HG02571 (cell line): ENCODE results near the gene ZNF529.
"Not testable (repeated sequence)": the region's sequence is repeated elsewhere in the genome, so short reads cannot be mapped to it uniquely, and the experiment has no call there.

Experiments used
- ATAC-seq: cut with Tn5 transposase; IDR thresholded peaks from one replicate; pipeline ENCODE4 v1.9.1; 2021; ENCODE audit warnings: mild to moderate bottlenecking, moderate library complexity; ENCODE audit not compliant: unreplicated experiment

The ZNF529 gene

DNA sequence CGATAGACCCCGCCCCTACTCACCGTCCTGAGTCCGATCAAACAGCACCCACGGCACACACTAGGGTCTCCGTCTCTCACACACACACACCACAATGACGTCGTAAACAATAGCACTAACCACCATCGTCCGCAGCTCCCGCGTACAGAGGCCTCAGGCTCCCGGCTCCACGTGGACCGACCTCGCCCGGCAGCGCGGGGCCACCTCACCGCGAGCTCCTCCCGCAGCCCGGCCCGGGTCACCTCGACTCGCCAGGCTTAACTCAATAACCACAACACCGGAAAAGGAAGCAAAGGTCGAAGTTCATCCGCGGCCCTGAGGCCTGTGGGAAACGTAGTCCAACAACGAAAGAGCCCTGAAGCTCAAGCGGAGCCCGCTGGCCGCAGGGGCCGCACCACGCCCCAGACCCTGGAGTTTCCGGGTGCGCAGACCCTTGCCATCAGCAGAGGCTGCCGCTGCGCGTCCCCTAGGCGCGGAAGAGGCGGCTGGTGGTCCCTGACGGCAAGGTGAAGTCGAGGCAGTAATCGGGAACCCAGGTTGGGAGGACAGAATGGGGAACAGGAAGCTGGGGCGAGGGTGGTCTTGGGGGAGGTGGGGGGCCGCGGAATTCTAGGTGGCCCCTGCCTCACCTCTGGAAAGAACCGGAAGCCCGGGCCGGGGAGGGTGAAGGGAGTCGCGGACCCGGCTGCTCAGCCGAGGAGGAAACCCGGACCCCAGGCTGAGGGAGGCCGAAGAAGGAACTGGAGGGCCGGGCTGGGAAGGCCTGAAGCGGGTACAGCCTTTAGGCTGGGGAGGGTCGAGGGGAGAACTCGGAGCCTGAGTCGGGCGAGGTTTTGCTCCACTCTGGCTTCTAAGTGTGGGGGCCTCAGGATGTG lies at the start of gene ZNF529:
Gene ZNF529, minus strand, starts transcription at position 273 of the 875 bp plus-strand sequence. CDS start 946 bp downstream, outside the sequence.
- peak; percentile 86 for ATAC-seq

DNA sequence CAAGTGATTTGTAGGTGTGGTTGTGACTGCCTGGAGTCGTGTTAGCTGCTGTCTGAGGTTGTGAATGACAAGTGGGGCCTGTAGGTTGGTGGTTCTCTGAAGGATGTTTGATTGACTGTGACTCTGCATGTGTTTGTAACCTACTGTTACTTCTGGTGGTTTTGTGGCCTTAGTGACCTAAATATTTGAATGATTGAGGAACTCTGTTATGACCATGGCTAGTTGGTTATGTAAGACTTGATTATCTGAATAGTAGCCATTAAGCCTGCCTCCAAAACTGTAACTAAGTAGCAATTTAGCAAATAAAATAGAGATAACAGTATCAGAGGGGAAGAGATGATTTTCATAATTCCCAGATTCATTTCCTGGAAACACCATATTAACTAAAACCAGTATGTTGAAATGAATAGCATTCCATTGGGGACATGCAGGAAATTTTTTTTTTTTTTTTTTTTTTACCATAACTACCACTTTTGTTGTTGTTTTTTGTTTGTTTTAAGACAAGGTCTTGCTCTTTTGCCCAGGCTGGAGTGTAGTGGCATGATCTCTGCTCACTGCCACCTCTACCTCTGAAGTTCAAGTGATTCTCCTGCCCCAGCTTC lies 32.9 kb upstream of the ZNF529 start:
- ATAC-seq, result no peak

DNA sequence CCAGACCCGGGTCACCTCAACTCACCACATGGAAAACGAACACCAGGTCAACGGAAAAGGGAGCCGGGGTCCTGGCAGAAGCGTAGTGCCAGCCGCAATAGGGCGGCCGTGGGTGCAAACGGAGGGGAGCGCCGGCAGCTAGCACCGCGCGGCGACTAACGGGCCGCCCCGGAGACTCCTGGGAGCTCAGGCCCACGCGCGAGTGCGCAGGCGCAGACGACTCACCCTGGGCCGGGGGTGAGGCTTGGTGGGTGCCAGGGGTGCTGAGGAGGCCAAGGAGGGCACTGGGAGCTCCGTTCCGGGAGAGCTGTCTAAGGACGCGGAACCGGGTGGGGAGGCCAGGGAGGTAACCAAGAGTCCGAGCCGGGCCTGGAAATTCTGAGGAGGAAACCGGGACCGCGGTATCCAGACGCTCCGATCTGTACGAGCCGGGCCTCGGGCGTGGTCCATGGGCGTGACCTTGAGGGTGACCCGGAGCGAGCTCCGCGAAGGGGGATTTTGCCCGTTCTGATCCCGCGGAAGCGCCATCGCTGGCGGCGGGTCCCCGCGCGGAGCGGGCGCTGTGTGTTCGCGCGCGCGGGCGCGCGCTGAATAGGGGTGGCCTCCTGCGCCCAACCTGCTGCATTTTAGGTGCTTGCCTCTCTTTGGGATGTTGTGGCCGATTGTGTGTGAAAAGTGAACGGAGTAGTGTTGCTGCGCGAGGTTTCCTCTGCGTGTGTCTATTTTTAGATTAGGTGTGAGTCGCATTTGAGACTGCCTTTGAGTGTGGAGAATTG lies 32.2 kb upstream of the ZNF529 start, which contains the start of gene ZNF382:
Gene ZNF382, plus strand, starts transcription at position 213 of the 776 bp plus-strand sequence. CDS start 4,602 bp downstream, outside the sequence.
- ATAC-seq, result peak; percentile 77

DNA sequence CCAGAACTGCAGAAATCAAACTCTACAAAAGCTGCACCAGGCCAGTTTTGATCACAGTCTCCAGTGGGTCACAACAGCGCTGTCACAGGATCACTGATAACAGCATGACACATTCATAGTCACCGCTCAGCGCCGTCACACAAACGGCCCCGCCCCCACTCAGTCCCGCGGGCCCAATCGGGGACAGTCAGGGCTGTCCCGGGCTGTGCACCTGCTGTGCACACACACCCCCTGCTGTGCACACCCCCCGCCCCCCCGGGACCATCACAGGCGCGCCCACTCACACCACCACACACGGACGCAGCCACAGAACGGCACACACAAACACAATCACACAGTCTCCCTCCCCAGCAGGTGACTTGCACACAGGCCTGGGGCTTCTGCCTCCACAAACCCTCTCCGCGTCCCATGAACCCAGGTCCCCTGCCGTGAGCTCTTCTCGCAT lies 31.6 kb upstream of the ZNF529 start:
- peak; percentile 63 for ATAC-seq

DNA sequence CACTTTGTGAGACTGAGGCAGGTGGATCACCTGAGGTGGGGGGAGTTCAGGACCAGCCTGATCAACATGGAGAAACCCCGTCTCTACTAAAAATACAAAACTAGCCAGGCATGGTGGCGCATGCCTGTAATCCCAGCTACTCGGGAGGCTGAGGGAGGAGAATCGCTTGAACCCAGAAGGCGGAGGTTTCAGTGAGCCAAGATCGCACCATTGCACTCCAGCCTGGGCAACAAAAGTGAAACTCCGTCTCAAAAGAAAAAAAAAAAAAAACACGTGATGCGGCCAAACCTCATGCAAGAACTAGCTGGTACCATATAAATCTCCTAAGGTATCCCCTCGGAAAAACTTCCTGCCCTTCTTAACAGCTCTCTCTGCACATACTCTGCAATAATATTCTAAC lies 29.6 kb upstream of the ZNF529 start:
- not testable (repeated sequence) for ATAC-seq

DNA sequence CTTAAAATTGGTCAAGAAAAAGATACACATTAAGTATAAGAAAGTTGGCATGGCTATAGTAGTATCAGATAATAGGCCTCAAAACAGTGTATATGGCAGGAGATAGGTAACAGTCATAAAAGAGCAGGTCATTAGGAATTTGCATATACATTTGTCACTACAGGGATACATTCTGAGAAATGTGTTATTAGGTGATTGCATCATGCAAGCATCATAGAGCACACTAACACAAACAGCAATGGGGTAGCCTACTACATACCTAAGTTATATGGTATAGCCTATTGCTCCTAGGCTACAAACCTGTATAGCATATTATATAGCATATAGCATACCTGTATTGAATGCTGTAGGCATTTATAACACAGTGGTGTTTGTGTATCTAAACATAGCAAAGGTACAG lies 6.2 kb upstream of the ZNF529 start:
- ATAC-seq, result no peak

DNA sequence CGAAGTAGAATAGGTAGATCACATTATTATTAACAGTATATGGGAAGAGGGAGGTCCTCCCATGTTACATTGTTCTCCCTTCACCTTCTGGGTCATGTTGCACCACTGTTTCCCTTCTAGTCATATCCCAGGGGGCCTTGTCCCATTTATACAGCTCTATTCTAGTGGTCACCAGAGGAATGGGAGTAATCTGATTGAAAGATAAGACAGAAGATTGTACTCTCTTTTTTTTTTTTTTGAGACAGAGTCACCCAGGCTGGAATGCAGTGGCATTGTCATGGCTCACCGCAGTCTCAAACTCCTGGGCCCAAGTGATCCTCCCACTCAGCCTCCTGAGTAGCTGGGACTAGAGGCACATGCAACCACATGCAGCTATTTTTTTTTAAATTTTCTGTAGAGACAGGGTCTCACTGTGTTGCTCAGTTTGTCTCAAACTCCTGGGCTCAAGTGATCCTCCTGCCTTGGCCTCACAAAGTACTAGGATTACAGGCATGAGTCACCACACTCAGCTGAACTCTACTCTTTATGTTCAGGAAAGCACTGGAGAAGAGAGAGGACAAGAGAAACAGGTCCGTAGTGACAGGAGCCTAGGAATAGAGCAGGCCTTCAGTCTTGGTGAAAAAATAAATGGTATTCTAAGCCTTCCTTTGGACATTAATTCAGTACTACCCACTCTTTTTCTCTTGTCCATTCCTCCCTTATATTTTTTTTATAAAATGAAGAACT lies 4.3 kb upstream of the ZNF529 start:
- no peak for ATAC-seq

DNA sequence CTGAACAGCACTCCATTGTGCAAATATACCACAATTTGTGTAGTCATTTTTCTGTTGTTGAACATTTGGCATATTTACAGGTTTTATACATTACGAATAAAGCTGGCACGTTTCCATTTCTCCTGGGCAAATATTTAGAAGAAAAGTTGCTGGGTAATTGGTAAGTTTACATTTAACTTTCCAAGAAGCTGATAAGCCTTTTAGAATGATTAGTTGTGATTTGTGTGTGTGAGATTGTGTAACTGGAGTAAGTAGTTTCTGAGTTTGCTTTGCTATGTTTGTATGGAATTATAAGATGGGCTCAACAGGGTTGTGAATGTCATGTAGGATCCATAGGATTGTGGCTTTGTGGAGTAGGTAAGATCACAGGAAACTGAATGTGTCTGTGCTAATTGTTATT lies 1.6 kb upstream of the ZNF529 start:
- no peak for ATAC-seq

DNA sequence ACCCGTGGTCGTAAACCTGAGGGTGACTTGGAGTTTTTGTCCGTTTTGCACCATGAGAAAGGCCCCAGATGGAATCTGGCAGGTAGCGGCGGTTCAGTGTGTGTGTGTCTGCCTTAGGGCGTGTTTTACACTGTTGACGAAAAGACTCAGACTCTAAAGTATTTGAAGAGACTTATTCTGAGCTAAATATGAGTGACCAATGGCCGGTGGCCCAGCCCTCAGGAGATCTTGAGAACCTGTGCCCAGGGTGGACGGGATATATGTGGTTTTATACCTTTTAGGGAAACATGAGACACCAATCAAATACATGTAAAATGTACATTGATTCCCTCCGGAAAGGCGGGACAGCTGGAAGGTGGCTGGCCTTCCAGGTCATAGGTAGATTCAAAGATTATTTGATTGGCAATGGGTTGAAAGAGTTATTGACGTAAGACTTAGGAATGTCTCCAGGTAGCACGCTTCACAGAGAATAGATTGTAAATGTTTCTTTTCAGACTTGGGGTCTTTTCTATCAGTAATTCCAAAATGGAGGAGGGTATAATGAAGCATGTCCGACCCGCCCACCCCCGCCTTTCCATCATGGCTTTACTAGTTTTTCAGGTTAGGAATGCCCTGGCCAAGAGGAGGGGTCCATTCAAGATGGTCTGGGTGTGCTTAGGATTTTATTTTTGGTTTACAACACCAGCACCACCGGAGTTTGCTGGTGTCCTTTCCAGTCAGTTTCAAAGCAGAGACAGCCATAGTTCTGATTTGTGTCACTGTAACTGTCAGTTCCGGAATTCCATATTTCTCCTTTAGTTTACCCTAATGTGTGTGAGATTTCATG lies 1.0 kb upstream of the ZNF529 start:
- peak; percentile 7 for ATAC-seq

DNA sequence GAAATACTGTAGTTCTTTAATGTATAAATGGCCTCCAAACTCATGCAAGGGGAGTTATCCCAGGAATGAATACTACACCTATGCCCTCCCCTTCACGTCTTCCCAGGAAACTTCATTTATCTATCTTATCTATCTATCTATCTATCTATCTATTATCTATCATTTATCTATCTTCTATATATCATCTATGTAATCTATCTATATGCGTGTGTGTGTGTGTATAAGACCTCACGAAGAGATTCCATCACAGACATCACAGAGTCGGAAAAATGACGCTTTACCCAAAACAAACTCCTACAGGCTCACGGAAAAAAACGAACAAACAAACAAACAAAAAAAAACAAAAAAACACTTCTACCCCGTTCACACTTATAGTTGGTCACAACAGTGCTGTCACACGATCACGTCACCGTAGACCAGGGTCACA lies 486 bp downstream of the ZNF529 start:
- no peak for ATAC-seq

DNA sequence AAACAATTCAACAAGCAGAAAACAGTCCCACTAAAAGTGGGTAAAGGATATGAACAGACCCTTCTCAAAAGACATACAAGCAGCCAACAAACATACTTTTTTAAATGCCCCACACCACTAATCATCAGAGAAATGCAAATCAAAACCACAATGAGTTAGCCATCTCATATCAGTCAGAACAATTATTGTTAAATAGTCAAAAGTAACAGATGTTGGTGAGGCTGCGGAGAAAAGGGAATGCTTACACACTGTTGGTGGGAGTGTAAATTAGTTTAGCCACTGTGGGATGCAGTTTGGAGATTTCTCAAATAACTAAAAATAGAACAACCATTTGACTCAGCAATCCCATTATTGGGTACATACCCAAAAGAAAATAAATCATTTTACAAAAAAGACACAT lies 8.7 kb downstream of the ZNF529 start:
- no peak for ATAC-seq

DNA sequence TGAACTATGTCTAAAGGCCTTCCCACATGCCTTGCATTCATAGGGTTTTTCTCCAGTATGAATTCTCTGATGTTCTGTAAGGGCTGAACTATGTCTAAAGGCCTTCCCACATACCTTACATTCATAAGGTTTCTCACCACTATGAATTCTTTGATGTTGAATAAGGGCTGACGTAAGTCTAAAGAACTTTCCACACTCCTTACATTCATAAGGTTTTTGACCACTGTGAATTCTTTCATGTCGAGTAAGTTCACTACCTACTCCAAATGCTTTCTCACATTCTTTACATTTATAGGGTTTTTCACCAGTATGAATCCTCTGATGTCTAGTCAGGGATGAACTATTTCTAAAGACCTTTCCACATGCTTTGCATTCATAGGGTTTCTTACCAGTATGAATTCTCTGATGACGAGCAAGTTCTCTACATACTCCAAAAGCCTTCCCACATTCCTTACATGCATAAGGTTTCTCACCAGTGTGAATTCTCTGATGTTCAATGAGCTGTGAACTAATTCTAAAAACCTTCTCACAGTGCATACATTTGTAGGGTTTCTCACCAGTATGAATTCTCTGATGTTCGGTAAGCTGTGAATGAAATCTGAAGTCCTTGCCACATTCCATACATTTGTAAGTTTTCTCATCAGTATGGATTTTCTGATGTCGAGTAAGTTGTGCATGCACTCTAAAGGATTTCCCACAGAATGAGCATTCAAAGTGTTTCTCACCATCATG lies 25.9 kb downstream of the ZNF529 start:
- ATAC-seq, result no peak

DNA sequence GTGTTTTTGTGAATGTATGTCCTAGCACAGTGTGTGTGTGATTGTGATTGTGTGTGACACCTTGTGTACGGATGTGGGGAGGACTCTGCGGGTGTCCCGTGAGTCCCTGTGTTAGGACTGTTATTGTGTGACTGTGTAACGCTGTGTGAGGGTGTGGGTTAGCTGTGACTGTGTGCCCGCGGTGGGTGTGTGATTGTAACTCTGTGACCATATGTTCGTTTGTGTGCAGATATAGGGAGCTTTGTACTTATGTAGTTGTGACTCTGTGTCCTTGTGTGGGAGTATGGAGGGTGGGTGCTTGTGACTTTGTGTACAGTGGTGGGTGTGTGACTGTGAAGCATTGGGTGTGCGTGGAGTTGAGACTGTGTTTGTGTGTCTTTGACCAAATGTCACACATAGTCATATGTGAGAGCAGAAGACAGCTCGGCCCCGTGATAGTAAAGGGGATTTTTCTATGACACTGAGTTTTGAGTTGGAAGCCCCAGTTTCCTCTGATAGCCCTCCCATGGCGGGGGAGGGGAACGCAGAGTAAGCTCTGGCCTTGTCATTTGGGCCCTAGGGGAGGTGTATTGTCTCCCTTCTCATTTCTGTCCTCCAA lies 44.1 kb downstream of the ZNF529 start:
- peak; percentile 18 for ATAC-seq

DNA sequence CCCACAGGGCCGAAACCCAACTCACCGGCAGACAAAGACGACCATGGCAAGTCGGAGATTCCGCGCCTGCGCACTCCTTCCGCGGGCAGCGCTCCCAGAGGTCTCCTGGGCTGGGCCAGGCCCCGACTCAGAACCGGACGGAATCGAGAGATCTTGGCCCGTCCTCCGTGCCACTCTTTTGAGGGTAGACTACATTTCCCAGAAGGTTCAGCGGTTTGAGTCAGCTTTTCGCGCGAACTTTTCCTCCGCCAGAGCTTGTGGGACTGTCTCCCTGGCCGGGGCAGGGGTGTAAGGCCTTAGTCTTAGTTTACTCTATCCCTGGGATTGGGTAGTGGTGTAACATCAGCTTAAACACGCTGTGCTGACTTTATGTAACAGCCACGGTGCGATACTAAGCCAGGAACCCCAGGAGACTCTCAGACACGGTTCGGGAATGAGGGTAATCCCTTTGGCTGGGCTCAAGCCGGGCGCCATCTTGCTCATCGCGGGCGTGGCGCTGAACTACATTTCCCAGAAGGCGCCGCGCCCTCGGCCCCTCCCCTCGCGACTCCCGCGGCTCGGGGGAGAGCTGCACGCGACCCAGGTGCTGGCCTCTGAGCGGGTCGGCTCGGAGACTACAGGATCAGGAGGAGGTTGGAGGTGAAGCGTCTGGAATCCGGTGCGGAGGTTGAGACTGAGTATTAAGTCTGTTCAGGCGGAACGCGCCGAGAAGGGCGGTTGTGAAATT lies 44.7 kb downstream of the ZNF529 start, which contains the start of gene ZNF260:
Gene ZNF260, minus strand, starts transcription at position 78 of the 727 bp plus-strand sequence. CDS start 13,033 bp downstream, outside the sequence.
- peak; percentile 83 for ATAC-seq

DNA sequence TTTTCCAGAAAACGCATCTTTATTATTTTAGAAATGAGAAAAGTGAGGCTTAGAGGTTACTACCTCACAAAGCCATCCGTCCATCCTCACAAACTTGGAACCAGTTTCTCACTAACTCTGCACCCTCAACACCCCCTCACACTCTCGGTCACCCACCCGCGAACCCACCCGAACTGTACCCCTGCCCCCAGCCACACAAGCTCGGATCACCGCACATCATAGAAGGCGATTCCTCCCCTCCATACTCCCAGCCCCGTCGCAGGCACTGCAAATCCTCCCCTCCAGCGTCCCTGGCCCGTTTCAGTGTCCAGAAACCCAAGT lies 45.3 kb downstream of the ZNF529 start:
- ATAC-seq, result no peak

DNA sequence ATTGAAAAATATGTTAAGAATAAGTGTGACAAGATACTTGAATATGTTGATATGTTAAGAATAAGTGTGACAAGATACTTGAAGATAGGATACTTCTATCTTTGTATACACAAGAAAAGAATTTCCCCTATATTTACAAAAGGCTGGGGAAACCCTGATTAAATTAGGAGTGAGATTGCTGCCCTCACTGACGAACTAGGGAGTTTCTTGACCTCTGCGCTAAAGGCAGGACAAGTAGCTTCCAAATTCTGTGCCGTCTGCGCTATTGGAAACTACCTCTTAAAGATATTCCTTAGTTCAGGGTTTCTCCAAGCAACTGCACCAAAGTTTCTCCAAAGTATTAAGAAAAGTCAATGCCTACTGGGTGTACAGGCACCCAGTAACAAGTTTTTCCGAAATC lies 45.8 kb downstream of the ZNF529 start:
- no peak for ATAC-seq

DNA sequence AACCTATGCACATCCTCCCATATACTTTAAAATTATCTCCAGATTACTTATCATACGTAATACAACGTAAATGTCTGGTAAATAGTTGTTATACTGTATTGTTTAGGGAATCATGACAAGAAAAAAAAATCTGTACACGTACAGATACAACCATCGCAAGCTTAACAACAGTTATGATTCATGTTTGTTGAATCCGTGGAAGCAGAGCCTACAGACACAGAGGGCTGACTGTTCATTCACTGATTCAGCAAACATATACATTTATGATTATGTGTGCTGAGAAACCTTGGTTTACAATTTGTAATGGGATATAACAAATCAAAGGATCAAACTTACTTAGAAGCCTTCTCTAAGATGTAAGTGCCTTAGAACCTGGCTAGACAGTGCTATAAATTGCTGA lies 46.5 kb downstream of the ZNF529 start:
- no peak for ATAC-seq

DNA sequence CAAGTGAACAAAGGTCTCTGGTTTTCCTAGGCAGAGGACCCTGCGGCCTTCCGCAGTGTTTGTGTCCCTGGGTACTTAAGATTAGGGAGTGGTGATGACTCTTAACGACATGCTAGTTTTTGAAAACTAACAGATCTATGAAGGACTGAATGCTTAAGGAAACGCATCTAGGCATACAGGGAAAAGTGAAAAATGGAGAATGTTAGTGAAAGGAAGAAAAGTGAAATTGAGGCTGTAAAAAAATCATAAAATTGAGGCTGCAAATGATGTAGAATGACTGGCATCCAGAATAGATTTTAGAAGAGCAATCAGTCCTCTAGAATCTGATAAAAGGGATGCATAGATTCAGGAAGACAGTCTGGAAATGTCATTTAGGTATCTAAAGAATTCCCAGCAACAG lies 48.5 kb downstream of the ZNF529 start:
- ATAC-seq, result no peak
